GM20000 (cell line): Measurements from ENCODE around the gene ELOVL5.
A peak's percentile ranks its signal among the peaks of the same experiment; 100 is the strongest.

Experiments used
- DNase-seq: peaks from one replicate; pipeline ENCODE4 v3.0.0; 2012; ENCODE audit warnings: low spot score
- CTCF ChIP-seq: IDR thresholded peaks from 2 replicates; pipeline ENCODE4 v1.5.1; 2012; ENCODE audit warnings: mild to moderate bottlenecking, control low read depth; ENCODE audit errors: extremely low read depth, missing control alignments

ELOVL5 gene

DNA sequence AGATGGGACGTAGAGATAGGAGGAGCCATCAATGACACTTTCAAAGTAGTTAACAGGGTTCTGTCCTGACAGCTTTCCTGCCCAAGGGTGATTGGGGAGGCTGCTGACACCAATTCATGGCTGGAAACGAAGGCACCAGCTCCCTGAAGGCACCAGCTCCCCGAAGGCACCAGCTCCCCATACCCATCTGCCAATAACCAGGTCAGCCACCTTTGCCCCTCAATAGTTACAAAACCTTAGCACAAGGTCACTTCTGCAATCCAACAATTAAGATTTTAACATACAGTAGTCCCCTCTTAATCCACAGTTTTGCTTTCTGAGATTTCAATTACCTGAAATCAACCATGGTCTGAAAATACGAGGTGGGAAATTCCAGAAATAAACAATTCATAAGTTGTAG lies 51.7 kb downstream of the ELOVL5 start:
- no peak for TF ChIP-seq CTCF
- no peak for DNase-seq

DNA sequence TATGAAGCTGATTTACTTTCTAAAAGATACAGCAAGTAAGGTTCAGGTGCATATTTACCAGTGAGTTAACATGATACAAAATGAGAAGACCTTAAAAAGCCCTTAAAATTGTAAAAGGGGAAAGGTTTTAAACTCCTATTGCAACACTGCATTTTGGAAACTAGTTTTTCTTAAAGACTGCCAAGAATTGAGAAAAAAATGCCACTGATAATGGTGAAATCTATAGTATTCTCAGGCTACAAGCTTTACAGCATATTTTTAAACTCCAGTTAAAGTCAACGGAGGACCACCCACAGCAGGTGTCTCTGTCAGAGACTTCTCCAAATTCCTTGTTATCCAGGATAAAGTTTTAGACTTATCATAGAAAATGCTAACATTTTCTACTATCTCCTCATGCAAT lies 53.6 kb downstream of the ELOVL5 start:
- no peak for DNase-seq
- TF ChIP-seq CTCF = no peak

DNA sequence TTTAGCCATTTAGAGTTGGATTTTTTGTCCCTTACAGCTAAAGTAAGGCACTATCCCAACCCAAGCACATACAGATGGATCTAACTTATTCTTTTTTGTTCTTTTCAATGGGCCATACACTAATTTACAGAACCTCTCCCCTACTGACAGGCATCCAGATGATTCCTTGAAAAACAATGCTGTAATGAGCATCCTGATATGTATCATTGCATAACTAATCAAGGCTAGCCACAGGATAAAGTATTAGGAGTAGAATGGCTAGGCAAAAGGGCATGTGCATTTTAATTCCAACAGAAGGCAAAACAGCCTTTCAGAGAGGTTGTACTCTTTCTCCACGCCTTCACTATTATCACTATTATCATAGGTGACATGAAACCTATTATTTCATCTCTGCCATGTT lies 54.1 kb downstream of the ELOVL5 start:
- DNase-seq = no peak
- TF ChIP-seq CTCF = no peak

- DNase-seq = no peak
- peak; percentile 31 for TF ChIP-seq CTCF
These were observed 54.7 kb downstream of the ELOVL5 start for GRCh38 chr6:53294095-53294494.

- no peak for TF ChIP-seq CTCF
- no peak for DNase-seq
These were observed 55.1 kb downstream of the ELOVL5 start for GRCh38 chr6:53293691-53294090.

- TF ChIP-seq CTCF = no peak
These were observed 57.9 kb downstream of the ELOVL5 start for GRCh38 chr6:53290537-53291510.

GRCh38 chr6:53287336-53288225 lies 61.2 kb downstream of the ELOVL5 start:
- no peak for DNase-seq
- no peak for TF ChIP-seq CTCF

More at GRCh38 chr6:53290537-53291510, 57.9 kb downstream of the ELOVL5 start:
- no peak for DNase-seq
